ENCODE results near the gene KCNQ4.

KCNQ4 gene

DNA sequence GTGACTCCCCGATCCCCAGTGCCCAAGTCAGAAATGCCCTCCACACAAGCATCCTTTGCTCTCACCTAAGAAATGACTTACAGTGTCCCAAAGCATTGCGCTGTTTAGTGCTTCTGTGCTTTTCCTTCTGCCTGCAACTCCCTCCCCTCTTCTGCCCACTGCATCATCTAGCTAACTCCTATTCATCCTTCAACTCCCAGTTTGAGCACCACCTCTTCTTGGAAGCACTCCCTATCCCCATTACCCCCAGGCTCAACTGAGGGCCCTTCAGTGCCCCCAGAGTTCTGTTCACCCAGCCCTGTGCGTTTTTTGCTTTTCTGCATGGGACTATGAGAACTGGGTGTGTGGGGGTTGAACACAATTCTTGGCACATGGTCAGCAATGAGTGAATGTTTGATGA, 10.0 kb downstream of the KCNQ4 start:
- H3K4me1 Mint-ChIP-seq (ENCODE audit: low read depth), result peaks cover 37% of the 10 kb centered on the region
- H3K27me3 Mint-ChIP-seq, result no peaks in the 10 kb centered on the region
- H3K9me3 Mint-ChIP-seq (ENCODE audit: low read depth), result no peaks in the 10 kb centered on the region
- H3K27ac Mint-ChIP-seq, result no peak overlapping the region
- H3K36me3 Mint-ChIP-seq, result no peaks in the 10 kb centered on the region
- no peak overlapping the region for H3K4me3 Mint-ChIP-seq

DNA sequence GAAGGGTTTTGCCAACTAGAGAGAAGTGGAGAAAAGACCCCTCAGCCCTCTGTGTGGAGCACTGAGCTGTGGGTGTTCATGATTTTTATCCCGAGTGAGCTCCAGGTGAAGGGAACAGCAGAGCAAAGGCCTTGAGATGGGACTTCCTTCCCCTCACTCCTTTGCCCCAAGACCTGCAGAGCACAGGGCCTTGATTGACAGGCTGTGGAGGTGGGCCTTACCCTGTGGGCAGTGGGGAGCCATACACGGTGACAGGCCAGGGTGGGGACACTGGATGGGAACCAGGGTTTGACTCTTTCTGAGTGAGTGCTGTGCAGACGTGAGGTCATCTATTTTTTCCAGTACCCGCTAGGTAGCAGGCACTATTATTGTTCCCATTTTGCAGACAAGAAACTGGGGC, 10.5 kb downstream of the KCNQ4 start:
- H3K27ac Mint-ChIP-seq, result no peak overlapping the region

DNA sequence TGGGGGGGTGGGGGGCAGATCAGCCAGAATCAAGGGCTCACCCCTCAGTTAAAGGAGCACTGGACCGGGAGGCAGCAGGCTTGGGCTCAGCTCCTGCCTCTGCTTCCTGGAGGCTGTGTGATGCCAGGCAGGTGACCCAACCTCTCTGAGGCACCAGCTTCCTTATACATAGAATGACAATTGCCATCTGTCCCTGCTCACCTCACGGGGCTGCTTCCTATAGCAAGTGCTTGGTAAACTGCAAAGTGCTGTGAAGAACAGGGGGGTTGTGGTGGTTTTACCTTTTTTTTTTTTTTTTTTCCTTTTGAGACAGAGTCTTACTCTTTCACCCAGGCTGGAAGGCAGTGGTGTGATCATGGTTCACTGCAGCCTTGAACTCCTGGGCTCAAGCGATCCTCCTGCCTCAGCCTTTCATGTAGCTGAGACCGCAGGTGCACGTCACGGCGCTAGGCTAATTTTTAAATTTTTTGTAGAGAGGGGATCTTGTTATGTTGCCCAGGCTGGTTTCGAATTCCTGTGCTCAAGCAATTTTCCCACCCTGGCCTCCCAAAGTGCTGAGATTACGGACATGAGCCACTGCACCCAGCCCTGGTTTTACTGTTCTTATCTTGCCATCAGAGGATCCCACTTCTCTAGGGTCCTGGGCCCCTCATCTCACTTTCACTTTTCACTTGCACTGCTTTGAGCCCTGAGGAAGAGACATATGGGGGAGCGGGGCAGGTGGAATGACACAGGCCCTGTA, 11.6 kb downstream of the KCNQ4 start:
- Mint-ChIP-seq H3K36me3 (no peaks in the 10 kb centered on the region), H3K4me1 (ENCODE audit: low read depth) (peaks cover 42% of the 10 kb centered on the region), H3K27ac (peak overlapping the region; percentile 90), H3K4me3 (peak overlapping the region; percentile 78), H3K27me3 (no peaks in the 10 kb centered on the region), H3K9me3 (ENCODE audit: low read depth) (no peaks in the 10 kb centered on the region)

More for the DNA sequence above, 10.5 kb downstream of the KCNQ4 start:
- no peaks in the 10 kb centered on the region for H3K9me3 Mint-ChIP-seq (ENCODE audit: low read depth)
- H3K4me1 Mint-ChIP-seq (ENCODE audit: low read depth), result peaks cover 37% of the 10 kb centered on the region
- H3K36me3 Mint-ChIP-seq, result no peaks in the 10 kb centered on the region
- H3K27me3 Mint-ChIP-seq, result no peaks in the 10 kb centered on the region
- no peak overlapping the region for H3K4me3 Mint-ChIP-seq

DNA sequence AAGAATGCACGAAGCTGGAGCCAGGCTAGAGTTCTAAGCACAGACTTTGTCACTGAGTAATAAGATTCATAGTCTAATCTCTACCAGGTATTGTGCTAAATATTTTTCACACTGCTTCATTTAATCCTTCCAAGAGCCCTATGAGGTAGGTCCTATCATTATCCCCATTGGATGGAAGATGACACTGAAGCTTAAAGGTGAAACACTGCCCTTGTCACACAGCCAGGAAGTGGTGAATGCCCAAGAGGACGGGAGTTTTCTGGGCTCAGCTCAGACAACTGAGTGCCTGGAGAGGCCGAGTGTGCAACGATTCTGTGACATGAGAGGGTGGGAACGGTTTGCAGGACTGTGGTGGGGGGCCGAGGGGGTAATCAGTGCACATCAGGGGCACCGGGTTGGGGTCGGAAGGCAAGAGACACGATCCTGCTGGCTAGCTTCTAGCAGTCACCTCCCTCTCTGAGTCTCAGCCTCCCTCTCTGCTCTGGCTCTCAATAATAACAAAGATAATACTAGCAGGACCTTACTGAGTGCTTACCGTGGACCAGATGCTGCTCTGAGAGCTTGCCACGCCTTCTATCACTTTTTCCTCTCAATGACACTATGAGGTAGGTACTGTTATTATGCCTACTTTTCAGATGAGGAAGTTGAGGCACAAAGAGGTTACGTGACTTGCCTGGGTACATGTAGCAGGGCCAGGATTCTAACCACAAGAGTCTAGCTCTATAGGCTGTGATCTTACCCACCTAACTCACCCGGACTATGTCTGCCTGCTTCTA, 12.4 kb downstream of the KCNQ4 start:
- no peaks in the 10 kb centered on the region for H3K27me3 Mint-ChIP-seq
- peaks cover 51% of the 10 kb centered on the region for H3K4me1 Mint-ChIP-seq (ENCODE audit: low read depth)
- peak overlapping the region; percentile 90 for H3K27ac Mint-ChIP-seq
- H3K4me3 Mint-ChIP-seq, result peak overlapping the region; percentile 78
- no peaks in the 10 kb centered on the region for H3K36me3 Mint-ChIP-seq
- no peaks in the 10 kb centered on the region for H3K9me3 Mint-ChIP-seq (ENCODE audit: low read depth)

DNA sequence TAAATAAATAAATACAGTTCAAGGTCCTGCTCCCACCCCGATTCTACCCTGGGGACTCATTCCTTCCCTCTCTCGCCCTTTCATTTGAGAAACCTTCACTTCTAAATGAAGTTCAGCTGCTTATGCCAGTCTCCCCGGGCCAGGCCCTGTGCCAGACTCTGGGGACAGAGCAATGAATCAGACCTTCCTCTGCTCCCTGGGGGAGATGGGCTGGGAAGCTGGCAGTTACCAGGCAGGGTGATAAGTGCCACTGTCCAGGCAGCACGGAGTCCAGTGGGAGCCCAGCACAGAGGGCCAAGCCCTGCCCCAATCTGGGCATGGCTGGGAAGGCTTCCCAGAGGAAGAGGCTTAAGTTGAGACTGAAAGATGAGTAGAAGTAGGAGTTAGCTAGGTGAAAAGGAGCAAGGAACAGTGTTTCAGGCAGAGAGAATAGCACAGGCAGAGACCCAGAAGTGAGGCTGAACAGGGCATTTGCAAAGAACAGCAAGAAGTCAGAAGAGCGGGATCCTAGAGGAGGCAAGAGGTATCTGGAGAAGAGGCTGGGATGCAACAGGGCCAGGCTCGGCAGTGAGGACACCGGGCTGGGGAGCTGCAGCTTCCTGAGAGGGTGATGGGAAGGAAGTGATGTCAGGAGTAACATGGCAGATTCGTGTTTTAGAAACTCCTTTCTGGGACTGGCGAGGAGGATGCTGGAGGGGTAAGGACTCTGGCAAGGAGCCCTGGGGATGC, 13.5 kb downstream of the KCNQ4 start:
- Mint-ChIP-seq H3K4me3 (peak overlapping the region; percentile 10), H3K36me3 (no peaks in the 10 kb centered on the region), H3K27me3 (no peaks in the 10 kb centered on the region), H3K27ac (peak overlapping the region; percentile 76), H3K4me1 (ENCODE audit: low read depth) (peaks cover 61% of the 10 kb centered on the region), H3K9me3 (ENCODE audit: low read depth) (no peaks in the 10 kb centered on the region)

DNA sequence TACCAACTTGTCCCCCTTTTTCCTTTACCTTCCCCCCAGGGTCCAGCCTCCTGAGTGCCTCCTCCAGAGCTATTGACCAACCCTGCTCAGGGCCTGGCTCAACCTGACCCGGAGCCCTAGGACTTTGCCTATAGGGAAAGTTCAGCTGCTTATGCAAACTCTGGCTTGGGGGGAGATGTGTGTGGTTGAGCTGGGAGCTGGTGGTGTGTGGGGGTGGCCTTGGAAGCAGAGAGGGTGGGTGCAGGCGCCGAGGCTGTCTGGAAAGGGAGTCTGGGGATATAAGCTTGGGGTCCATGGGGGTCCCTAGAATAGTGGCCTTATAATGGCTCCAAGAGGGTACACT, 14.1 kb downstream of the KCNQ4 start:
- H3K27ac Mint-ChIP-seq, result no peak overlapping the region
- H3K27me3 Mint-ChIP-seq, result no peaks in the 10 kb centered on the region
- no peaks in the 10 kb centered on the region for H3K9me3 Mint-ChIP-seq (ENCODE audit: low read depth)
- H3K4me3 Mint-ChIP-seq, result no peak overlapping the region
- no peaks in the 10 kb centered on the region for H3K36me3 Mint-ChIP-seq
- H3K4me1 Mint-ChIP-seq (ENCODE audit: low read depth), result peaks cover 62% of the 10 kb centered on the region

DNA sequence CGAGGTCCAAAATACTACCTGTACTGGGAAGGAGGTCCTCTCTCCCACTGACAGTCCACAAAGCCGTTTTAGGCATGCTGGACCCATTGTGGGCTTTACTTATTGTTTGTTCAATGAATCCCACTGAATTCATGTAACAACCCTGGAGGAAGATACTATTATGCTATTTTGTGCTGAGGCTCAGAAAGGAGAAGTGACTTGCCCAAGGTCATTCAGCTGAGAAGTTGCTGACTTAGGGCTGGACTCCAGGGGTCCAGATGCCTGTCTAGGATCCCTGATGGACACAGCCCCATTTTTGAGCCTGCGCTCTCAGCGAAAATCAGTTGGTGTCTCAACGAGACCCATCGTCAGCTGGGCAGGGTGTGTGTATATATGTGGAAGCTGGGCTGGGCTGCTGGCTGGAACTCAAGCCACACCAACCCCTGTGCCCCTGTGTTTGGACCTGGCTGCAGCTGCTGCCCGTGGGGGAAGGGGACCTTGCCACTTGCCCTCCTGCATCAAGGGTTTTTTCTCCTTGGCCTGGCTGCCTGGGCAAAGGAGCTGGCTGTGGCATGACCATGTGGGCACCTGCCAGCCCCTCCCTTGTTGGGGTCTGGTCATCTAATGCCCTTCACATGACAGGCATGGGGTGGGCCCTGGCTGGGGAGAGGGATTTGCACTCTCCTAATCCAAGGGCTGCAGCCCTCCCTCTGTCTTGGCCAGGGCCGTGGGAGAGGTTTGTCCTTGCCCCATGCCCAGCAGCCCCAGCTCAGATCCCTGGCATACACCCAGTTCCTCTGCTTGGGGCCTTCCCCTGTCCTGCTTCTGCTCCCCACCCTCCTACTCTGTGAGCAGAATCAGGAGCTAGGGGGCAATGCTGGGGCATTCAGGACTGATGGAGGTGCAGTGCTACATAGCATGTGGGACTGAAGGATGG, 15.0 kb downstream of the KCNQ4 start:
- Mint-ChIP-seq H3K4me3 (no peak overlapping the region), H3K4me1 (ENCODE audit: low read depth) (peaks cover 61% of the 10 kb centered on the region), H3K27me3 (no peaks in the 10 kb centered on the region), H3K9me3 (ENCODE audit: low read depth) (no peaks in the 10 kb centered on the region), H3K27ac (no peak overlapping the region), H3K36me3 (no peaks in the 10 kb centered on the region)

DNA sequence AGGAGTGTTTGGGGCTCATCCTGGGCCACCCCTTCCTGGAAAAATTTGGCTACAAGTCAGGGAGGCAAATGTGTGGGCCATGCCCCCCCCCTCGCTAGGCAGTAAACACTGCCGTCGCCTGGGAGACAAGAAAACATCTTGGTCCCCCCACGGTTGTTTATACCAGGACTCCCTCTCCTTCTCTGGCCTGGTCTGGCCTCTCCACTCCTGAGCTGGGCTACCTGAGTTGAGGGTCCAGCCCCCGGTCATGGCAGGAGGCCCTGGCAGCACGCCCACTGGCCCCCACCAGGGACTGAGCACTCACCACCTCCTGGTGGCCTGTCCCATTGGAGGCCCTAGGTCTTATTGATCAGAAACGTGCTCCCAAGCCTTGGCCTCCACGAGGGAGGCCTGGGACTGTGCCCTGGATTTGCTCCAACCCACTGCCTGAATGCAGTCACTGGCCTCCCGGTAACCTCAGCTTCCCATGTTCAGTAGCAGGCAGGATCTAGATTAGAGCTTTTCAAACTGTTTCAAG, 15.8 kb downstream of the KCNQ4 start:
- H3K4me1 Mint-ChIP-seq (ENCODE audit: low read depth), result peaks cover 53% of the 10 kb centered on the region
- H3K27me3 Mint-ChIP-seq, result no peaks in the 10 kb centered on the region
- no peak overlapping the region for H3K4me3 Mint-ChIP-seq
- H3K27ac Mint-ChIP-seq, result no peak overlapping the region
- H3K36me3 Mint-ChIP-seq, result no peaks in the 10 kb centered on the region
- H3K9me3 Mint-ChIP-seq (ENCODE audit: low read depth), result no peaks in the 10 kb centered on the region

DNA sequence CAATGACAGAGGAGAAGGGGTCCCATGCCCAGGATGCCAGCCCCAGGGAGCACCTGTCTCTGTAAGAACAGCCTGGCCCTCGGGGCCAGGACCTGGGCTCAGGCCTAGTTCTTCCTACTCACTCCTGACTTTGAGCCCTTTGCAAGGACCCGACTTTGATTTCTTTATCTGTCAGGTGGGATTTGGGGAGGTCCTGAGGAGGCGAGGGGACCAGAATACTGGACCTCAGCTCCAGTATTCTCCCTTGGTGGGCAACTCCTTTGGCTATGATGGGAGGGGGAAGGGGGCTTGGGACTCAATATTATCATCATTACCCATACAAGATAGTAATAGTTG, 18.1 kb downstream of the KCNQ4 start:
- no peaks in the 10 kb centered on the region for H3K36me3 Mint-ChIP-seq

DNA sequence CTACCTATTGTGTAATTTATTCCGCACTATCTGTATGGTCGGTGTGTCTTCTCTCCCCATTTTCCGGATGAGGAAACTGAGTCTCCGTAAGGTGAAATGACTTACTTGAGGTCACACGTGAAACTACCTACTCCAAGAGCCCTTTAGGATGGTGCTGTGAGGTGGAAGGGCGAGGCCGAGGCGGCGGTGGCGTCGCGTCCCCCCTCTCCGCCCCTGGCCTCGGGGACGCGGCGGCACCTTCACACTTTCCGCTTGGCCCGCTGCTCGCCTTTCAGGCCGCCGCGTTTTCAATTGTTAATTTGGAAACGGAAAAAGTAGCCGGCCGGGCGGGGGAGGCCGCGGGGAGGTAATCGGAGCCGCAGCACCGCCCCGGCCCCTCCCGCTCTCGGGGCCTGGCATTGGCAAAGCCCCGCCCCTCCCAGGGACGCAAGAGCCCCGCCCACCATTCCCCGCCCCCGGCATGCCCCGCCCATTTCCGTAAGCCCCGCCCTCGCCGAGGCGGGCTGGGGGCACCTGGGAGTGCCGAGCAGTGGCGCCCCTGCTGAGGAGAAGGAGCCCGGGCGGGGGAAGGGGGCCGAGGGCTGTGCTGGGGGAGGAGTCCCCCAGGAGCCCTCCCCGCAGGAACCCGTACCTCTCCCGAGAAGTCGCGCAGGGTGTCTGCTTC, 18.6 kb downstream of the KCNQ4 start:
- Mint-ChIP-seq H3K9me3 (ENCODE audit: low read depth) (no peaks in the 10 kb centered on the region), H3K4me3 (peak overlapping the region; percentile 70), H3K36me3 (no peaks in the 10 kb centered on the region), H3K27ac (peak overlapping the region; percentile 50), H3K27me3 (no peaks in the 10 kb centered on the region), H3K4me1 (ENCODE audit: low read depth) (peaks cover 32% of the 10 kb centered on the region)

More for the DNA sequence above, 18.1 kb downstream of the KCNQ4 start:
- H3K27ac Mint-ChIP-seq, result no peak overlapping the region
- H3K4me1 Mint-ChIP-seq (ENCODE audit: low read depth), result peaks cover 36% of the 10 kb centered on the region
- no peaks in the 10 kb centered on the region for H3K9me3 Mint-ChIP-seq (ENCODE audit: low read depth)
- H3K27me3 Mint-ChIP-seq, result no peaks in the 10 kb centered on the region
- peak overlapping the region; percentile 70 for H3K4me3 Mint-ChIP-seq

DNA sequence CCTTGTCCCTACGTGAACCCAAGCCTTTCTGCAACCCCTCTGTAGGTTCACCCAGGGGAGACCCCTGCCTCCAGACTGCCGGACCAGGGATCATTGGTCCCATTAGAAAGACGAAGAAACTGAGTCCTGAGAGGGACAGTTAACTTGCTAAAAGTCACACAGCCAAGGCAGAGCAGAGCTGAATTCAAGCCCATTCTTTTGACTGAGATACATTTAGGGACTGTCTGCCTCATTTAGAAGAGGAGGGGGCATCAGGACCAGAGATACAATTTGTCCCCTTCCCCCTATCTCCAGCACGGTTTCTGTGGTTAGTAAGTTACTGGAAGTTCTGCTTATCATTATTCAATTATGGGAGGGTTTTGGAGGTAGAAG, 19.1 kb downstream of the KCNQ4 start:
- Mint-ChIP-seq H3K9me3 (ENCODE audit: low read depth) (no peaks in the 10 kb centered on the region), H3K4me1 (ENCODE audit: low read depth) (peaks cover 30% of the 10 kb centered on the region), H3K36me3 (no peaks in the 10 kb centered on the region), H3K27me3 (no peaks in the 10 kb centered on the region), H3K4me3 (peak overlapping the region; percentile 66), H3K27ac (peak overlapping the region; percentile 50)

DNA sequence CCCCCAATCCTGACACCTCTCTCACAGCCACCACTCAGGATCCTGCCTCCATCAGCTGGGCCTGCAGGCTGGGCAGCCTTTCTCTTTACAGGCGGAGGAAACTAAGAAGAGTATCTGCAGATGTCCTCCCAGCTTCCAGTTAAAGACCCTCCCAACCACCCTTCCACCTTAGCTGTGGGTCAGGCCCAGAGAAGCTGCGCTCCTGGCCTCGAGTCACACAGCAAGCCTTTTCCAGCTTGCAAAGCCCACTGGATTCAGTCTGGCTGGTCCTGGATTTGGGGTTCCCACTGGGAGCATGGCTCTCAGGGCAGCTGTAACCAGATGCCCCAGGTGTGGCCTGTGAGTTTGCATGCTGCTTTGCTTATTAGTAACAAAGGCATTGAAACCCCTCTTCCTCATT, 19.9 kb downstream of the KCNQ4 start:
- H3K4me3 Mint-ChIP-seq, result no peak overlapping the region
- H3K27me3 Mint-ChIP-seq, result no peaks in the 10 kb centered on the region
- H3K9me3 Mint-ChIP-seq (ENCODE audit: low read depth), result no peaks in the 10 kb centered on the region
- H3K4me1 Mint-ChIP-seq (ENCODE audit: low read depth), result peaks cover 30% of the 10 kb centered on the region
- no peaks in the 10 kb centered on the region for H3K36me3 Mint-ChIP-seq
- H3K27ac Mint-ChIP-seq, result no peak overlapping the region

DNA sequence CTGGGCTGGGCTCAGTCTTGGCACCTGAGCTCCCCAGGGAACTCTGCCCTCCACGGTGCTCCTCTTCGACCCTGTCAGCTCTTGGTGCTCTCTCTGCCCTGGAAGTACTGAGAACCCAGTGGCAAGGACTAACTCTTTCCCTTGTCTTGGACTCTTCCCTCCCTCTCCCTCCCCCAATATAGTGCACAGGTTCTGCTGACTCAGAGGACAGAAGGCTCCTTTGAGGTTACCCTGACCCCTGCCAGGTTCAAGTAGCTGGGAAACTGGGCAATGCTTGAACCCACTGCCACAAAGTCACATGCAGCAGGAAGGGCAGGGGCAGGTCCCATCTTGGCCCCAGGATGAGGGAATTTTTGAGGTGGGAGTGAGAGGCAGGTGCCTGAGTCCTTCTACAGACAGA, 20.3 kb downstream of the KCNQ4 start:
- no peaks in the 10 kb centered on the region for H3K9me3 Mint-ChIP-seq (ENCODE audit: low read depth)
- H3K4me1 Mint-ChIP-seq (ENCODE audit: low read depth), result peaks cover 34% of the 10 kb centered on the region
- H3K27ac Mint-ChIP-seq, result no peak overlapping the region
- no peak overlapping the region for H3K4me3 Mint-ChIP-seq
- H3K27me3 Mint-ChIP-seq, result no peaks in the 10 kb centered on the region
- H3K36me3 Mint-ChIP-seq, result no peaks in the 10 kb centered on the region

DNA sequence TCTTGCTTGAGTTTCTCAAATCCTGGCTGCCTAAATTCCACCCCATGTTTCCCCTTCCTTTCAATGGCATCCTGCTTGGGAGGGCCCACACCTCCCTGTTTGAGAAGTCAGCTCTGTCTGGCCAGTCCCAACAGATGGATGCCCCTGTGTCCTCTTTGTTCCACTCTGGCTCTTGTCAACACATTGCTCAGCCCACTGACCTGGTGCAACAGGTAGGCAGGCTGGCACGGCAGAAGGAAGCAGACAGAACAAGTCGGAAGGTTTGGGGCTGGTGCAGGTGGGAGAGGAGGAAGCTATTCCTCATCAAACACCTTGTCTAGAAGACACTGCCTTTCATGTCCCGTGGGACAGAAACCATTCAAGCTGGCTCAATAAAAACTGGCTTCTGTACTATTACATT, 22.7 kb downstream of the KCNQ4 start:
- Mint-ChIP-seq H3K36me3 (no peaks in the 10 kb centered on the region), H3K9me3 (ENCODE audit: low read depth) (no peaks in the 10 kb centered on the region), H3K27me3 (no peaks in the 10 kb centered on the region), H3K4me1 (ENCODE audit: low read depth) (peaks cover 34% of the 10 kb centered on the region), H3K4me3 (no peak overlapping the region), H3K27ac (no peak overlapping the region)
